Neural progenitor cell (in vitro differentiated cells): ENCODE data around the gene GXYLT2.

Source experiments
- CTCF ChIP-seq: fragments of 200-600 bp; sonication (generic); IDR thresholded peaks from 2 replicates; pipeline ENCODE4 v1.5.1; 2017; ENCODE audit warnings: antibody characterized with exemption, mild to moderate bottlenecking
- EZH2 ChIP-seq: fragments of 200-600 bp; sonication (generic); IDR thresholded peaks from 2 replicates; pipeline ENCODE4 v1.6.1; 2017; ENCODE audit warnings: antibody characterized with exemption, mild to moderate bottlenecking, moderate library complexity
- EZH2phosphoT487 ChIP-seq: fragments of 200-600 bp; sonication (generic); IDR thresholded peaks from 2 replicates; pipeline ENCODE4 v1.6.1; 2017; ENCODE audit warnings: antibody characterized with exemption

- TF ChIP-seq EZH2 (no peak), CTCF (no peak), EZH2phosphoT487 (no peak)
Observed at GRCh38 chr3:72914383-72914782, 26.5 kb downstream of the GXYLT2 start.
